ENCODE results near the gene CMTM7. TPM values are rescaled to one million over a fixed set of nuclear protein-coding genes. Genes with fewer than 3 reads are reported as not detected.

Gene CMTM7
- total and polyA plus RNA-seq, 2 experiments from 2014 or later: 32.2 to 93.6 TPM

DNA sequence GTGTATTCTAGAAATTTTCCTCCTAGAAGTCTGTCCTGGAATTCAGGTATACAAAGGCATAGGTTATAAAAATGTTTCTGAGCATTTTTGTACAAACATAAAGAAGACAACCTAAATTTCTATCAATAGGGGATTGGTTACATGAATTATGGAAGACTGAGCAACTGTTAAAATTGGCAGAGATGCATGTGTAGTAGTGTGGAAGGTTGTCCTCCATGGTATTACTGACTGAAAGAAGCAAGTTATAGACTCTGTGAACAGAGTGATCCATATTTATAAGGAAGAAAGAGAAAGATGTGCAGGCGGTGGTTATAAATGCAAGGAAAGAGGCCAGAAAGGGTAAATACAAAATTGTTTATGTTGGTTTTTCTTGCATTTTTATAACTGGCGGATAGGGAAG is 38.3 kb upstream of the CMTM7 start:
- ATAC-seq (no peak), DNase-seq (ENCODE audit: low spot score) (no peak)
- H3K4me3 ChIP-seq: no peak overlapping the region
- H2AFZ ChIP-seq: no peak overlapping the region
- peaks cover 5% of the 10 kb centered on the region for H3K27me3 Mint-ChIP-seq (ENCODE audit: insufficient read depth, low read depth, poor library complexity)
- TF ChIP-seq CREB1 (CRISPR knock-in tag; IDR thresholded peaks at IDR 0.05; ENCODE audit: low read depth): no peak
- no peak overlapping the region for H3K27ac Mint-ChIP-seq
- H3K27ac ChIP-seq (ENCODE audit: low read depth): no peak overlapping the region
- H3K4me1 ChIP-seq (ENCODE audit: insufficient read depth): peaks cover 10% of the 10 kb centered on the region
- H3K4me3 Mint-ChIP-seq: no peak overlapping the region
- no peaks in the 10 kb centered on the region for H3K27me3 ChIP-seq (ENCODE audit: insufficient read depth)
- no peaks in the 10 kb centered on the region for H3K9me3 Mint-ChIP-seq
- peaks cover 22% of the 10 kb centered on the region for H3K4me1 Mint-ChIP-seq
- H4K20me1 ChIP-seq (replicated peaks; ENCODE audit: insufficient read depth): peaks cover 2% of the 10 kb centered on the region; the same call in 1 of the 2 replicates
- no peaks in the 10 kb centered on the region for H3K36me3 ChIP-seq (ENCODE audit: insufficient read depth)
- no peaks in the 10 kb centered on the region for H3K36me3 Mint-ChIP-seq (ENCODE audit: low read depth)
- no peaks in the 10 kb centered on the region; the same call in 1 of the 2 replicates for H3K79me2 ChIP-seq (replicated peaks; ENCODE audit: insufficient read depth)
- H3K9me2 ChIP-seq (ENCODE audit: insufficient read depth): 0 out of 2 replicates have a peak, but pooled peaks cover 5% of the 10 kb centered on the region
- no peaks in the 10 kb centered on the region for H3F3A ChIP-seq (replicated peaks; ENCODE audit: low read depth)
- H3K4me2 ChIP-seq: no peak overlapping the region

DNA sequence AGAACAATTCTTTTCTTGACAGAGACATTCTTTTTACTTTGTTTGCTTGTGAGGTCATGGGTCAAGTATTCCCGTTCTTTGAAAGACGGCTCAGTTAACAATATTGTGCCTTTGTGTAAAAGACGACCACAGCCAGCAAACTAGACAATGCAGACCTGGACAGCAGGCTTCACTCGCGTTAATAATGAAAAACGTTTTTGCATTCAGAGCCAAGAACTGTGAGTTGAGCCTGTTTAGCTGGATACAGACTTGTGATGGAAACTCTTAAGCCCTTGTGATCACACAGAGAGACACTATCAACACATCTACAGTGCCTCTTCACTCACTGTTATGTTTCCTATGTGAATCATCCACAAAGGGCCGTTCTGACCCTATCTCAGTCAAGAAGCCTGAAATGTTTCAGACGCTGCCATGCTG is 37.3 kb upstream of the CMTM7 start:
- H3K4me3 Mint-ChIP-seq: no peak overlapping the region
- no peak overlapping the region for H3K27ac ChIP-seq (ENCODE audit: low read depth)
- TF ChIP-seq EZH2phosphoT487 (IDR thresholded peaks at IDR 0.05; ENCODE audit: unreplicated experiment) (no peak), ZNF331 (CRISPR knock-in tag; IDR thresholded peaks at IDR 0.05; ENCODE audit: low read depth) (no peak), NANOG (IDR thresholded peaks at IDR 0.05; ENCODE audit: borderline replicate concordance) (no peak), JUNB (IDR thresholded peaks at IDR 0.05; ENCODE audit: unreplicated experiment) (no peak), EZH2 (IDR thresholded peaks at IDR 0.05; ENCODE audit: low read depth, unreplicated experiment) (no peak)
- TF ChIP-seq, protein P1, sequence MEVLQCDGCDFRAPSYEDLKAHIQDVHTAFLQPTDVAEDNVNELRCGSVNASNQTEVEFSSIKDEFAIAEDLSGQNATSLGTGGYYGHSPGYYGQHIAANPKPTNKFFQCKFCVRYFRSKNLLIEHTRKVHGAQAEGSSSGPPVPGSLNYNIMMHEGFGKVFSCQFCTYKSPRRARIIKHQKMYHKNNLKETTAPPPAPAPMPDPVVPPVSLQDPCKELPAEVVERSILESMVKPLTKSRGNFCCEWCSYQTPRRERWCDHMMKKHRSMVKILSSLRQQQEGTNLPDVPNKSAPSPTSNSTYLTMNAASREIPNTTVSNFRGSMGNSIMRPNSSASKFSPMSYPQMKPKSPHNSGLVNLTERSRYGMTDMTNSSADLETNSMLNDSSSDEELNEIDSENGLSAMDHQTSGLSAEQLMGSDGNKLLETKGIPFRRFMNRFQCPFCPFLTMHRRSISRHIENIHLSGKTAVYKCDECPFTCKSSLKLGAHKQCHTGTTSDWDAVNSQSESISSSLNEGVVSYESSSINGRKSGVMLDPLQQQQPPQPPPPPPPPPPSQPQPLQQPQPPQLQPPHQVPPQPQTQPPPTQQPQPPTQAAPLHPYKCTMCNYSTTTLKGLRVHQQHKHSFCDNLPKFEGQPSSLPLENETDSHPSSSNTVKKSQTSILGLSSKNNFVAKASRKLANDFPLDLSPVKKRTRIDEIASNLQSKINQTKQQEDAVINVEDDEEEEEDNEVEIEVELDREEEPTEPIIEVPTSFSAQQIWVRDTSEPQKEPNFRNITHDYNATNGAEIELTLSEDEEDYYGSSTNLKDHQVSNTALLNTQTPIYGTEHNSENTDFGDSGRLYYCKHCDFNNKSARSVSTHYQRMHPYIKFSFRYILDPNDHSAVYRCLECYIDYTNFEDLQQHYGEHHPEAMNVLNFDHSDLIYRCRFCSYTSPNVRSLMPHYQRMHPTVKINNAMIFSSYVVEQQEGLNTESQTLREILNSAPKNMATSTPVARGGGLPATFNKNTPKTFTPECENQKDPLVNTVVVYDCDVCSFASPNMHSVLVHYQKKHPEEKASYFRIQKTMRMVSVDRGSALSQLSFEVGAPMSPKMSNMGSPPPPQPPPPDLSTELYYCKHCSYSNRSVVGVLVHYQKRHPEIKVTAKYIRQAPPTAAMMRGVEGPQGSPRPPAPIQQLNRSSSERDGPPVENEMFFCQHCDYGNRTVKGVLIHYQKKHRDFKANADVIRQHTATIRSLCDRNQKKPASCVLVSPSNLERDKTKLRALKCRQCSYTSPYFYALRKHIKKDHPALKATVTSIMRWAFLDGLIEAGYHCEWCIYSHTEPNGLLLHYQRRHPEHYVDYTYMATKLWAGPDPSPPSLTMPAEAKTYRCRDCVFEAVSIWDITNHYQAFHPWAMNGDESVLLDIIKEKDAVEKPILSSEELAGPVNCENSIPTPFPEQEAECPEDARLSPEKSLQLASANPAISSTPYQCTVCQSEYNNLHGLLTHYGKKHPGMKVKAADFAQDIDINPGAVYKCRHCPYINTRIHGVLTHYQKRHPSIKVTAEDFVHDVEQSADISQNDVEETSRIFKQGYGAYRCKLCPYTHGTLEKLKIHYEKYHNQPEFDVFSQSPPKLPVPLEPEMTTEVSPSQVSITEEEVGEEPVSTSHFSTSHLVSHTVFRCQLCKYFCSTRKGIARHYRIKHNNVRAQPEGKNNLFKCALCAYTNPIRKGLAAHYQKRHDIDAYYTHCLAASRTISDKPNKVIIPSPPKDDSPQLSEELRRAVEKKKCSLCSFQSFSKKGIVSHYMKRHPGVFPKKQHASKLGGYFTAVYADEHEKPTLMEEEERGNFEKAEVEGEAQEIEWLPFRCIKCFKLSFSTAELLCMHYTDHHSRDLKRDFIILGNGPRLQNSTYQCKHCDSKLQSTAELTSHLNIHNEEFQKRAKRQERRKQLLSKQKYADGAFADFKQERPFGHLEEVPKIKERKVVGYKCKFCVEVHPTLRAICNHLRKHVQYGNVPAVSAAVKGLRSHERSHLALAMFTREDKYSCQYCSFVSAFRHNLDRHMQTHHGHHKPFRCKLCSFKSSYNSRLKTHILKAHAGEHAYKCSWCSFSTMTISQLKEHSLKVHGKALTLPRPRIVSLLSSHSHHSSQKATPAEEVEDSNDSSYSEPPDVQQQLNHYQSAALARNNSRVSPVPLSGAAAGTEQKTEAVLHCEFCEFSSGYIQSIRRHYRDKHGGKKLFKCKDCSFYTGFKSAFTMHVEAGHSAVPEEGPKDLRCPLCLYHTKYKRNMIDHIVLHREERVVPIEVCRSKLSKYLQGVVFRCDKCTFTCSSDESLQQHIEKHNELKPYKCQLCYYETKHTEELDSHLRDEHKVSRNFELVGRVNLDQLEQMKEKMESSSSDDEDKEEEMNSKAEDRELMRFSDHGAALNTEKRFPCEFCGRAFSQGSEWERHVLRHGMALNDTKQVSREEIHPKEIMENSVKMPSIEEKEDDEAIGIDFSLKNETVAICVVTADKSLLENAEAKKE (CRISPR knock-in tag; IDR thresholded peaks at IDR 0.05): no peak
- TF ChIP-seq, protein P2, sequence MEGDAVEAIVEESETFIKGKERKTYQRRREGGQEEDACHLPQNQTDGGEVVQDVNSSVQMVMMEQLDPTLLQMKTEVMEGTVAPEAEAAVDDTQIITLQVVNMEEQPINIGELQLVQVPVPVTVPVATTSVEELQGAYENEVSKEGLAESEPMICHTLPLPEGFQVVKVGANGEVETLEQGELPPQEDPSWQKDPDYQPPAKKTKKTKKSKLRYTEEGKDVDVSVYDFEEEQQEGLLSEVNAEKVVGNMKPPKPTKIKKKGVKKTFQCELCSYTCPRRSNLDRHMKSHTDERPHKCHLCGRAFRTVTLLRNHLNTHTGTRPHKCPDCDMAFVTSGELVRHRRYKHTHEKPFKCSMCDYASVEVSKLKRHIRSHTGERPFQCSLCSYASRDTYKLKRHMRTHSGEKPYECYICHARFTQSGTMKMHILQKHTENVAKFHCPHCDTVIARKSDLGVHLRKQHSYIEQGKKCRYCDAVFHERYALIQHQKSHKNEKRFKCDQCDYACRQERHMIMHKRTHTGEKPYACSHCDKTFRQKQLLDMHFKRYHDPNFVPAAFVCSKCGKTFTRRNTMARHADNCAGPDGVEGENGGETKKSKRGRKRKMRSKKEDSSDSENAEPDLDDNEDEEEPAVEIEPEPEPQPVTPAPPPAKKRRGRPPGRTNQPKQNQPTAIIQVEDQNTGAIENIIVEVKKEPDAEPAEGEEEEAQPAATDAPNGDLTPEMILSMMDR (conservative IDR thresholded peaks at IDR 0.05; ENCODE audit: low read depth in 2 of 2): no peak
- TF ChIP-seq, protein P3, sequence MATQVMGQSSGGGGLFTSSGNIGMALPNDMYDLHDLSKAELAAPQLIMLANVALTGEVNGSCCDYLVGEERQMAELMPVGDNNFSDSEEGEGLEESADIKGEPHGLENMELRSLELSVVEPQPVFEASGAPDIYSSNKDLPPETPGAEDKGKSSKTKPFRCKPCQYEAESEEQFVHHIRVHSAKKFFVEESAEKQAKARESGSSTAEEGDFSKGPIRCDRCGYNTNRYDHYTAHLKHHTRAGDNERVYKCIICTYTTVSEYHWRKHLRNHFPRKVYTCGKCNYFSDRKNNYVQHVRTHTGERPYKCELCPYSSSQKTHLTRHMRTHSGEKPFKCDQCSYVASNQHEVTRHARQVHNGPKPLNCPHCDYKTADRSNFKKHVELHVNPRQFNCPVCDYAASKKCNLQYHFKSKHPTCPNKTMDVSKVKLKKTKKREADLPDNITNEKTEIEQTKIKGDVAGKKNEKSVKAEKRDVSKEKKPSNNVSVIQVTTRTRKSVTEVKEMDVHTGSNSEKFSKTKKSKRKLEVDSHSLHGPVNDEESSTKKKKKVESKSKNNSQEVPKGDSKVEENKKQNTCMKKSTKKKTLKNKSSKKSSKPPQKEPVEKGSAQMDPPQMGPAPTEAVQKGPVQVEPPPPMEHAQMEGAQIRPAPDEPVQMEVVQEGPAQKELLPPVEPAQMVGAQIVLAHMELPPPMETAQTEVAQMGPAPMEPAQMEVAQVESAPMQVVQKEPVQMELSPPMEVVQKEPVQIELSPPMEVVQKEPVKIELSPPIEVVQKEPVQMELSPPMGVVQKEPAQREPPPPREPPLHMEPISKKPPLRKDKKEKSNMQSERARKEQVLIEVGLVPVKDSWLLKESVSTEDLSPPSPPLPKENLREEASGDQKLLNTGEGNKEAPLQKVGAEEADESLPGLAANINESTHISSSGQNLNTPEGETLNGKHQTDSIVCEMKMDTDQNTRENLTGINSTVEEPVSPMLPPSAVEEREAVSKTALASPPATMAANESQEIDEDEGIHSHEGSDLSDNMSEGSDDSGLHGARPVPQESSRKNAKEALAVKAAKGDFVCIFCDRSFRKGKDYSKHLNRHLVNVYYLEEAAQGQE (IDR thresholded peaks at IDR 0.05; ENCODE audit: unreplicated experiment): no peak

More for the DNA sequence above, 37.3 kb upstream of the CMTM7 start:
- Histone ChIP-seq H3F3A (replicated peaks; ENCODE audit: low read depth) (no peaks in the 10 kb centered on the region), H3K4me2 (no peak overlapping the region), H3K79me2 (replicated peaks; ENCODE audit: insufficient read depth) (no peaks in the 10 kb centered on the region; the same call in 1 of the 2 replicates), H3K27me3 (ENCODE audit: insufficient read depth) (no peaks in the 10 kb centered on the region), H3K36me3 (ENCODE audit: insufficient read depth) (no peaks in the 10 kb centered on the region), H3K4me1 (ENCODE audit: insufficient read depth) (peaks cover 8% of the 10 kb centered on the region), H3K4me3 (no peak overlapping the region), H2AFZ (no peak overlapping the region), H3K9me2 (ENCODE audit: insufficient read depth) (0 out of 2 replicates have a peak, but pooled peaks cover 5% of the 10 kb centered on the region), H4K20me1 (replicated peaks; ENCODE audit: insufficient read depth) (peaks cover 2% of the 10 kb centered on the region; the same call in 1 of the 2 replicates)
- H3K9me3 Mint-ChIP-seq: no peaks in the 10 kb centered on the region
- peaks cover 19% of the 10 kb centered on the region for H3K4me1 Mint-ChIP-seq
- H3K27me3 Mint-ChIP-seq (ENCODE audit: insufficient read depth, low read depth, poor library complexity): peaks cover 5% of the 10 kb centered on the region
- H3K36me3 Mint-ChIP-seq (ENCODE audit: low read depth): no peaks in the 10 kb centered on the region
- H3K27ac Mint-ChIP-seq: no peak overlapping the region
- no peak for ATAC-seq
- DNase-seq (ENCODE audit: low spot score): no peak
